ENCODE results near the gene NCOA1. TPM values are rescaled to one million over a fixed set of nuclear protein-coding genes. Genes with fewer than 3 reads are reported as not detected.
"Not testable (repeated sequence)": the region's sequence is repeated elsewhere in the genome, so short reads cannot be mapped to it uniquely, and the experiment has no call there.

Gene NCOA1
- total RNA-seq, 1 experiment from 2014 or later = 15.4 TPM

- CTCF ChIA-PET = interaction anchor here (0.6 kb wide), 1 partner anchor 37 kb away, joined by 4 read pairs; no protein-coding TSS in a partner anchor
- Mint-ChIP-seq H3K4me3 (ENCODE audit: unreplicated experiment) (no peak overlapping the region), H3K27ac (ENCODE audit: low read depth, unreplicated experiment) (no peak overlapping the region), H3K27me3 (ENCODE audit: insufficient read depth, unreplicated experiment) (no peaks in the 10 kb centered on the region), H3K36me3 (ENCODE audit: insufficient read depth, unreplicated experiment) (no peaks in the 10 kb centered on the region), H3K4me1 (ENCODE audit: insufficient read depth, unreplicated experiment) (no peaks in the 10 kb centered on the region), H3K9me3 (ENCODE audit: unreplicated experiment) (peaks cover 9% of the 10 kb centered on the region)
- POLR2A ChIA-PET = interaction anchor here (1.2 kb wide), 1 partner anchor 11 kb away, joined by 6 read pairs; no protein-coding TSS in a partner anchor
- no peak for DNase-seq (ENCODE audit: unreplicated experiment)
- no TSS peak for BruUV-seq (replicated peaks)
- no peak for TF ChIP-seq CTCF (IDR thresholded peaks at IDR 0.05; ENCODE audit: unreplicated experiment)
- intact Hi-C loops (cut with micrococcal nuclease) = no loop called here
Observed at GRCh38 chr2:24527536-24527935, 36.5 kb downstream of the NCOA1 start.

- intact Hi-C loops (cut with micrococcal nuclease) = no loop called here
- Mint-ChIP-seq H3K27me3 (ENCODE audit: insufficient read depth, unreplicated experiment) (no peaks in the 10 kb centered on the region), H3K4me3 (ENCODE audit: unreplicated experiment) (no peak overlapping the region), H3K27ac (ENCODE audit: low read depth, unreplicated experiment) (no peak overlapping the region), H3K4me1 (ENCODE audit: insufficient read depth, unreplicated experiment) (no peaks in the 10 kb centered on the region), H3K36me3 (ENCODE audit: insufficient read depth, unreplicated experiment) (no peaks in the 10 kb centered on the region), H3K9me3 (ENCODE audit: unreplicated experiment) (peaks cover 9% of the 10 kb centered on the region)
- DNase-seq (ENCODE audit: unreplicated experiment) = no peak
- no TSS peak for BruUV-seq (replicated peaks)
- ChIA-PET POLR2A (interaction anchor here (1.7 kb wide), 1 partner anchor 40 kb away, joined by 5 read pairs; the partner anchor contains the start of gene NCOA1), CTCF (no interaction called here)
- no peak for TF ChIP-seq CTCF (IDR thresholded peaks at IDR 0.05; ENCODE audit: unreplicated experiment)
Observed at GRCh38 chr2:24530796-24531195, 39.7 kb downstream of the NCOA1 start.

- H3K4me3 Mint-ChIP-seq (ENCODE audit: unreplicated experiment); DNase-seq (ENCODE audit: unreplicated experiment); intact Hi-C loops (cut with micrococcal nuclease); H3K27me3 Mint-ChIP-seq (ENCODE audit: insufficient read depth, unreplicated experiment); CTCF ChIA-PET; POLR2A ChIA-PET; H3K36me3 Mint-ChIP-seq (ENCODE audit: insufficient read depth, unreplicated experiment); H3K4me1 Mint-ChIP-seq (ENCODE audit: insufficient read depth, unreplicated experiment); BruUV-seq (replicated peaks); H3K27ac Mint-ChIP-seq (ENCODE audit: low read depth, unreplicated experiment): not testable (repeated sequence)
- H3K9me3 Mint-ChIP-seq (ENCODE audit: unreplicated experiment) = peaks cover 15% of the 10 kb centered on the region
Observed at GRCh38 chr2:24531610-24532009, 40.6 kb downstream of the NCOA1 start.

- H3K4me1 Mint-ChIP-seq (ENCODE audit: insufficient read depth, unreplicated experiment); CTCF ChIA-PET: not testable (repeated sequence)
Observed at GRCh38 chr2:24532057-24532456, 41.0 kb downstream of the NCOA1 start.

GRCh38 chr2:24533574-24533973 is 42.5 kb downstream of the NCOA1 start:
- POLR2A ChIA-PET; intact Hi-C loops (cut with micrococcal nuclease); H3K27ac Mint-ChIP-seq (ENCODE audit: low read depth, unreplicated experiment); DNase-seq (ENCODE audit: unreplicated experiment); H3K4me1 Mint-ChIP-seq (ENCODE audit: insufficient read depth, unreplicated experiment); H3K4me3 Mint-ChIP-seq (ENCODE audit: unreplicated experiment); H3K27me3 Mint-ChIP-seq (ENCODE audit: insufficient read depth, unreplicated experiment); H3K36me3 Mint-ChIP-seq (ENCODE audit: insufficient read depth, unreplicated experiment); BruUV-seq (replicated peaks): not testable (repeated sequence)
- H3K9me3 Mint-ChIP-seq (ENCODE audit: unreplicated experiment) = peaks cover 15% of the 10 kb centered on the region
- CTCF ChIA-PET = interaction anchor here (1.1 kb wide), 1 partner anchor 27 kb away, joined by 3 read pairs; no protein-coding TSS in a partner anchor

More at GRCh38 chr2:24532057-24532456, 41.0 kb downstream of the NCOA1 start:
- H3K4me3 Mint-ChIP-seq (ENCODE audit: unreplicated experiment); H3K27me3 Mint-ChIP-seq (ENCODE audit: insufficient read depth, unreplicated experiment); H3K27ac Mint-ChIP-seq (ENCODE audit: low read depth, unreplicated experiment); H3K36me3 Mint-ChIP-seq (ENCODE audit: insufficient read depth, unreplicated experiment); DNase-seq (ENCODE audit: unreplicated experiment); BruUV-seq (replicated peaks); POLR2A ChIA-PET; intact Hi-C loops (cut with micrococcal nuclease): not testable (repeated sequence)
- H3K9me3 Mint-ChIP-seq (ENCODE audit: unreplicated experiment) = peaks cover 15% of the 10 kb centered on the region

Measured in MCF 10A (cell line).